SHP77 treated with DMSO at 0.1 percent for 48 hours (cell line): ENCODE results near the gene ARHGAP12.

ENCODE experiments used
- DNase-seq: peaks from one replicate; lab custom pipeline; 2025; lab: John Stamatoyannopoulos, UW

Gene ARHGAP12

DNA sequence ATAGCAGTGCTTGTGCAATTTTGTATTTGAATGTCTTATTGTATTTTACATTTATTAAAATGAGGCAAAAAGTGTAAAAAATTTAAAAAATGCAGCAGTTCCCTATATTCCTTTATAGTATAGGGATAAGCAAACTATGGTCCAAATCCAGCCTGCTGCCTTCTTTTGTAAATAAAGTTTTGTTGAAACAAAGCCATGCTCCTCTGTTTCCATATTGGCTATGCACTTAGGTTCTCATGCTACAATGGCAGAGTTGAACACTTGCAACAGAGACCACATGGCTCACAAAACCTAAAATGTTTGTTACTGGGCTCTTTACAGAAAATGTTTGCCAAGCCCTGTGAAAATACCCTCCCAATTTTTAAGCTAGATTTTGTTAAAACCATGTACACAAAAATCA, 50.1 kb downstream of the ARHGAP12 start:
- no peak for DNase-seq

DNA sequence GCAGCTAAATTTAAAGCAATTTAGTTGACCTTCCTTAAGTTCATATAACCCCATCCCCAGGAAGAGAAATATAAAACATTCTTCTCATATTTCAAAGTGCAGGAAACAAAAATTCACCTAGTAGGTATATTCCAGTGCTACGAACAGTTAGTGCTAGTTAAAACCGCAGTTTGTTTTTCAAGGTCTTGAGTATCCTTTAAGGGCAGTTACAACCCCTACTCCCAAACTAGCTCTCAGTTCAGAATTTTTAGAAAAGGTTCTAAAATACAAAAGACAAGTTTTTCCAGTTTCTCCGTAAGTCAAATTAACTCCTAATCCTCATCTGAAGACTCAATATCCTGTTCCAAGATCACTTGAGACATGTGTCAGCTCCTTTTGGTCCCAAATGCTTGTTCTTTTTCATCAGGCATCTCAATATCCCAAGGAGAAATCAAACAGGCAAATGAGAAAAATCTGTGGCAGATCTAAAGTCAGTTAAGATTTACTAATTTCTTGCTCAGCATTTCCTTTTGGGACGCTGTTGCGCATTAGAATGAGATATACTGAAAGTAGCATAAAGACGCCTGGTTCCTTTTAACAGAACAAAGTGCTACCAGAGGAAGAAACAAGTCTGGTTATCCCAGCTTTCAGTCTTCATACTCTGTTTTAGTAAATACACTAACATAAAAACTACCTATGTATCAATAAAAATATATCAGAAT, 51.8 kb downstream of the ARHGAP12 start:
- DNase-seq, result no peak

GRCh38 chr10:31875608-31876007, 53.0 kb downstream of the ARHGAP12 start:
- no peak for DNase-seq

DNA sequence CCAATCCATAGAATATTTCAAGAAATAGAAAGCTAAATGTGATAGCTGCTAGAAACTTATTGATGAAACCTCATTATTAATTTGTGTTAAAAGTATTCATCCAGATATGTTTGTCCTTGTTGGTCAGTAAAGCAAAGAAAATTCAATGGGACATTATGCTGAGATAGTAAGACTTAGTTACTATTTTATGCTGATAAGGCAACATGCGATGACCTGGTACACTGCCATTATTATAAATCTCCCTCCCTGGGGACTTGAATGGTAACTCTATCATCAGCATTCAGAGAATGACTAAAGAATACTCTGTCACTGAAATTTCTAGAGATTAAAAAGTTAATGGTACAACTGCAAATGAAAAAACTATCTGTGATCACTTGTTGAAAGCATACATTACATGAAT, 54.9 kb downstream of the ARHGAP12 start:
- no peak for DNase-seq

DNA sequence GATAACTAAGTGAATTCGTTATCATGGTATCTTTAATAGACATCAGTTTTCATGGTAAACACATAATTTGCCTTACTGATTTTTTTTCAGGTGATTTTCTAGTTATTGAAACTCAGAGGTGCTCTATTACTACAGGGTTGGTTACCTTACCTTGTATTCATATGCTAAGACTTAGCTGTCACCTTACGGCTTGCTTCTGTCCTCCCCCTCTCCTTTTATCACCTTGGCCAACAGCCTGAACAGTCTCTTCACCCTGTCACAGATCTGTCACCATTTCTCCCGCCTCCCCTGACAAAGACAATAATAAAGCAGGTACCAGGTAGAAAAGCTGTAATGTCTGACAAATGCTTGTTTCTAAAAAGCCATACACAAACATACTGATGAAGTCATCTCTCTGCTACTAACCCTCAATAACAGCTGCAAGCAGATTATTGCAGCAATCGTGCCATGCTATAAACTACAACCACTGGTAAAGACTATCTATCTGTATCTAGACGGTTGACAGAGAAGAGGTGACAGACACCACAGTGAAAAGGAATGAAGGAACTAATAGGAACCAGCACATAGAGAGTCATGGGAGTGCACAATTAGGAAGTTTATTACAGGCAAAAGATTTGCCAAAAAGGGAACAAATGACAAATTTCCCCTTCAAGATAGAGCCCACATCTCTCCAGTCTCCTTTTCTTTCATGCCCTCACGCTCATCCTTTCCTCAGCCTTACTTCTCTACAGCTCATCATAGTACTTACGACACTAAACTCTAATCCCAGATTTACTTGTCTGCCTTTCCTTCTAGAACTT, 57.2 kb downstream of the ARHGAP12 start:
- no peak for DNase-seq

DNA sequence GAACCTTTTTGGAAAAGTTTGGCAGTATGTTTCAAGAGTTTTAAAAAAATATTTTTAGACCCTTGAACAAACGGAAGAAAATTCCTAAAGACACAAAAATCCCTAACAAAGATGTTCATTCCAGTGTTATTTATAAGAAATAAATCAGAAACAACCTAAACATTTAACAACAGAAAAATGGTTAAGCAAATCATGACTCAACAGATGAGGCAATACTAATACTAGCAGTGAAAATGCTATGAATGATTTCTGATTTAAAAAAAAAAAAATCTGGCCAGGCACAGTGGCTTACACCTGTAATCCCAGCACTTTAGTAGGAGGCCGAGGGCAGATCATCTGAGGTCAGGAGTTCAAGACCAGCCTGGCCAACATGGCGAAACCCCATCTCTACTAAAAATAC, 61.0 kb downstream of the ARHGAP12 start:
- DNase-seq, result no peak

GRCh38 chr10:31866118-31866670, 62.4 kb downstream of the ARHGAP12 start:
- DNase-seq, result no peak

DNA sequence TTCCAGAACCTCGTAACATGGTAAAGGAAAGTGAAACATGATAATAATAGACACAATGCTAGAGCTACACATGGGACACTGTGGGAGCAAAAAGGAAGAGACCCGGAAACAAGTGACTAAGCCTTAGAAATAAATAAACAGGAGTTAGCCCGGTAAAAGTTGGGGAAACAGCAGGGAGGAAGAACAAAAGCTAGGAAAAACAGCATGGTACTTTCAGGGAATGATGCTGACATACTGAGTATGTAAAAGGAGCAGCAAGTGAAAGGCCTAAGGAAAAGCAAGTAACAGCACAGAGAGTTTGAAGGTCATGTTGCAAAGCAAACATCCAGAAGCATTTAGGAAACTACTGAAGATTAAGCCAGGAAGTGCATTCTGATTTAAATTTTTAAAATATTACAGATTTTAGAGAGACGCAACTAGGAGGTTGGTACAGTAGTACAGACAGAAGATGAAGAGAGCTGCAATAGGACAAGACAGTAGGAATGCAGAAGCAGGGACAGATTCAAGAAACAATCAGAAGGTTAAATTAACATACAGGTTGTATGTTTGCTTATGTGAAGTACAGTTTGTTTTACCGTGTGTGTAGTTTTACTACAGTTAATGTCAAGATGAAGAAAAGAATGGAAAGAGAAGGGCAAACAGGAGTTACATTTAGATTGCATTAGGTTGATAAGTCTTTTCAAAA, 63.7 kb downstream of the ARHGAP12 start:
- no peak for DNase-seq

DNA sequence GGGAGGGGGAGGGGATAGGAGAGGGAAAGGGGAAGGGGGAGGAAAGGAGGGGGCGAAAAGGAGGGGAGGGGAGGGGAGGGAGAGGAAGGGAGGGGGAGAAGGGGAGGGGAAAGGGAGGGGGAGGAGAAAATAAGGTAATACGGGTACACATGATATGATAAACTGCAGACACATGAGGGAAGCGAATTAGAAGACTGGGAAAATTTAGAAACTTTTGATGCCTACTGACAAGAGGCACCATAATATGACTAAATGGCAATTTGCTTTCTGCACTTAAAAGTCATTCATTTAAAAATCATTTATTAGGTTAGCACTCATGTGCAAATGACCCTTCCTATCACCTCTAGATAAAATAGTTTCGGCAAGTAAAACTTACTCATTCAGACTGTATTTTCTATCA, 73.6 kb downstream of the ARHGAP12 start:
- no peak for DNase-seq

GRCh38 chr10:31853629-31854028, 75.0 kb downstream of the ARHGAP12 start:
- no peak for DNase-seq

GRCh38 chr10:31851216-31851615, 77.4 kb downstream of the ARHGAP12 start:
- no peak for DNase-seq

DNA sequence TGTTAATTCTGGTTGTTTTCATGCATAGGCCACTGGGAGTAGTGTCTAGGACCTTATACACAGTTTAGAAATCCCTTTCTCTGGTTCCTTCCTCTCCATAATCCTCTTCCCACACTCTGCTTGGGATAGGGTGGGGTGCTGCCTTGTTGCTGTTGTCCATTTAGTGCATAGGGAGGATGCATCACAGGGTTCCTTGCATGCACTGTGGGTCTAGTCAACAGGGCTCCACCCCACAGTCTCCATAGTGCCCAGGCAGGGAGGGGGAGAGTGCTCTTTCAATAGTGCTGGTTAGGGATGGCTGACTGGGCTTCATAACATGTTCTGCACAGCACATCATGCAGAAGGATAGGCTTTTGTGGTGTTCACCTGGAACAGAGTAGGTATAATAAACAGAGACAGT, 81.1 kb downstream of the ARHGAP12 start:
- DNase-seq, result no peak

- DNase-seq, result no peak
Measured at GRCh38 chr10:31838709-31839108, 89.9 kb downstream of the ARHGAP12 start.

DNA sequence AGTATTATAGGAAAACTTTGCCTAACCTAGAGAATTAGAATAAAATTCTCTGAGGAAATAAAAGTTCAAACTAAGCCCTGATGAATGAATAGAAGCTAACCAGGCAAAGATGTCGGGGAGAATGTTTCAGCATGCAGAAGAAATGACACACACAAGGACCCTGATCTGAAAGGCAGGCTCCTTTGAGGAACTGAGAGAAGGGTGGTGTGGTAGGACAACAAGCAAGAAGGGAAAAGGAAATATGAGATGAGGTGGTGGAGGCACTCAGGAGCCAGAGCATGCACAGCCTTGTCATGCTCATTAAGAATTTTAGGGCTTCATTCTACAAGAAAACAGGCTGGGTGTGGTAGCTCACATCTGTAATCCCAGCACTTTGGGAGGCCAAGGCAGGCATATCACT, 90.6 kb downstream of the ARHGAP12 start:
- no peak for DNase-seq

DNA sequence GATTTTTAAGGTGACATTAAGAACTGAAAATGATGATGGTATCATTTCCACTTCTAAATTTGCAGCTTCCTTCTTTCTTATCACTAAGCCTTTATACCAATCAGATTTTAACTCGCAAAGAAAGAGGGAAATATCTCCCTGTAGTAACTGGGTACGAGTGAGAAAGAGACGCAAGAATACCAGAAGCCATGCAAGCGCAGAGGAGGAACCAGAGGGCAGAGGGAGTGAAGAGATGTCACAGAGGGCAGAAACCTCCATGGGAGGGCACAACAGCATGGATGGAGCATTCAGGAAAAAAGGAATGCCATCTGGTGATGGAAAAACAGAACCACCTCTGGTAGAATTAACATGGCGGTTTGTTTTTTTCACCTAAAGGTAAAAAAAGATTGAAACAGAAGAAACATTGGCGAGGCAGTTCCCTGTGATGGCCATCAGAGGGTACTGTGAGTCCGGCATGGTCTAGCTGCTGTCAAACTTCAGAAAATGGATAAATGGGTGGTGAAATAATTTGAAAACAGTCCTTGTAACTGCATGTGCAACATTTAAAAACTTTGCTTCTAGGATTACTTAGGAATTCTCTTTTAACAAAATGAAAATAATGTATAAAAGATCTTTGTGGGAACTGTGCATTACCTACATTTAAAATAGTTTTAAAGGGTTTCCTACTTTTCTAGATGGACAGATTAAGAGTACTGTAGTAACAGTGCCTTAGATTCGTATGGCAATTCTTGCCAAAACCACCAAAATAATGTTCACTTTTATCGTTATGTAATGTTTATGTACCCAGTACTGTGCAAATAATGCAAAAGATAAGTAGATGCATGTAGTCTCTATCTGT, 91.8 kb downstream of the ARHGAP12 start:
- no peak for DNase-seq

DNA sequence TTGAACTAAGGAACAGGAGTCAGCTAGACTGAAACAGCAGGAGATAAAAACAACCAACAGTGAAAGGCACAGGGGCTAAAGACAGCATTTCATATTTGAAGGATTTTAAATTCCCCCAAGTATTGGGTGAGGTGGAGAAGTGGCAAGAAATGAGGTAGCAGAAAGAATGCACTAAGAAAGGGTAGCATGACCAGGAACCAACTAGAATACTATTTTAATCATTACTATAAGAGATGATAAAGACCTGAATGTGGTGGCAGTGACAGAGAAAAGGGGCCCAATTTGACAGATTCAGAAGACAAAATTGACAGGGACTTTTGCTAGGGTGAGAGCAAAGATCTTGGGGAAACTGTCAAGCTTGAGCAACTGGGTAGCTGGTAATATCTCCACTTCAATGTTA, 94.9 kb downstream of the ARHGAP12 start:
- DNase-seq, result no peak

GRCh38 chr10:31832261-31832660, 96.4 kb downstream of the ARHGAP12 start:
- no peak for DNase-seq

GRCh38 chr10:31830887-31831286, 97.7 kb downstream of the ARHGAP12 start:
- DNase-seq, result no peak

DNA sequence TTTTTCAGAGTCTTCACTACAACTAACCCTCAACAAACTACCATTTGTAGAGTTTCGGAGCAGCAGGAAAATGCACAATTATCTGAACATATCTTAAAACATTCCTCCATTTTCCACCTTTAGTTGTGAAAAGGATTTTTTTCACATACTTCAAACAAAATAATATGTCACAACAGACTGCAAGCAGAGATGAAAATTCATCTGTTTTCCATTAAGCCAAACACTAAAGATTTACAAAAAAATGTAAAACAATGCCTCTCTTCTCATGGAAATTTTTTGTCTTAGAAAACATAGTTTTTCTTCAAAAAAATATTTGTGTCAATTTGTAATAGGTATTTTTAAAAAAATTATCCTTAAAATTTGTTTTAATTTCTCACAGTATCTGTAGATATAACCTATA, 98.9 kb downstream of the ARHGAP12 start:
- DNase-seq, result no peak

- no peak for DNase-seq
Measured at GRCh38 chr10:31823358-31823757, 105.3 kb downstream of the ARHGAP12 start.

DNA sequence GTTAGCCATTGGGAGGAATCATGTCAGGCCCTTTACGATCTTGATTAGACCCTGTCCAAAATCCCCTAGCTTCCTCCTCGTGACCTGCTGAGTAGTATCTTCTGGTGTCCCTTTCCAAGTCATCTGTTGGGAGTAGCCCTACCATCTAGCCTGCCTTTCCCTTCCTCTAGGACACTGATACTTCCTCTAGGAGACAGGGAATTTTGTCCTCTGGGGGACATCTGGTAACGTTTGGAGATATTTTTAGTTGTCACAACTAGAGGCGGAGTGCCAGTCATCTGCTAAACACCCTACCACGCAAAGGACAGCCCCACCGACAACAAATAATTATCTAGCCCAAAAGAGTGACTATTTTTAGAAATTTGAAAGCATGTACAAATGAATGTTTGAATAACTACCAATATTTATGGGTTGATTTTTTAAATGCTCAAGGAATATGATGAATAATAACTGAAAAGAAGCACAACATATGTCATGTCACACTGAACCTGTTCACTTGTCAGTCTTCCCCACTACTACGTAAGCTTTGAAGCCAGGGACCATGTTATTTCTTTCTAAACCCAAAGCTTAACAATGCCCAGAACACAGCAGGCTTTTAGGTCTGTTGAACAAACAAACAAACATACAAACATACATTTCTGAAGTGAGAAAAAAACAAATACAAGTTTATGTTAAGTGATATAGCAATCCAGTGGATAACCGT, 105.9 kb downstream of the ARHGAP12 start:
- no peak for DNase-seq
